Stimulated activated CD8-positive, alpha-beta memory T cell treated with anti-CD3 and anti-CD28 coated beads, Interleukin-12 subunit alpha, Interleukin-12 subunit beta, amount 100 ng/mL, for 24 hours (primary cell): Measurements from ENCODE around the gene ELL.

Experiments
- DNase-seq: peaks from one replicate; pipeline ENCODE4 v3.0.0-alpha.2; 2020; ENCODE audit errors: extremely low read depth

ELL gene

DNA sequence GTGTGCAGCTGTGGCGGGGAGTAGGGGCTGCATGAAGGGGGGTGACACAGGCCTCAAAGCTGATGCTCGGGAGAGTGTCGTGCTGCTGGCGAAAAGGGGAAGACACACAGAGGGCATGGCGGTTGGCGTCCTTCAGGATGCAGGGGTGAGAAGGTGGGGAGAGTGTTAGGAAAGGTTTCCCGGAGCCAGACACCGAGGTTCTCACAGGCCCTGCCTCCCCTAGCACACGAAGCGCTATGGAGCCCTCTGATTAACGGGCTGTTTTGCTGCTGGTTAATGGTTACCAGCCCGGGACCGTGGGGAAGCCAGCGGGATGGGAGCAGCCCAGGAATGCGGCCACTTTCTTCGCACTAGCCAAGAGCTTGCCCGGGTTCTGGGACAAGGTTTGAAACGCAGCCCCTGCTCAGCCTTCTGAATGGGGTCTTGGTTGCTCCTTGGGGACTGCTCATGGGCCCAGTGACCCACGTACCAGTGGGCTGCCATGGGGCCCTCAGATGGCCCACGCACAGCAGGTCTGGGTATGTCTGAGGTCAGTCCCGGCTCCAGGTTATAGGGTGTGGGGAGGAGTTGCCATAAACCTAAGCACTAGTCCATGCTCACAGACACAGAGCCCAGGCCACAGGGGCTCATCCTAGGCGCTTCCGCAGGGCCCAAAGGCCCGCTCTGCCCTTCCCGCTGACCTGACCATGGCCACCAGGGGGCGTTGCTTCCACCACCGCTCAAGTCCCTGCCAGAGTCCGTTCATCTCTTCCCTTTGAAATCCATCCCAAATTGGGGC lies 52.6 kb downstream of the ELL start:
- DNase-seq: no peak

DNA sequence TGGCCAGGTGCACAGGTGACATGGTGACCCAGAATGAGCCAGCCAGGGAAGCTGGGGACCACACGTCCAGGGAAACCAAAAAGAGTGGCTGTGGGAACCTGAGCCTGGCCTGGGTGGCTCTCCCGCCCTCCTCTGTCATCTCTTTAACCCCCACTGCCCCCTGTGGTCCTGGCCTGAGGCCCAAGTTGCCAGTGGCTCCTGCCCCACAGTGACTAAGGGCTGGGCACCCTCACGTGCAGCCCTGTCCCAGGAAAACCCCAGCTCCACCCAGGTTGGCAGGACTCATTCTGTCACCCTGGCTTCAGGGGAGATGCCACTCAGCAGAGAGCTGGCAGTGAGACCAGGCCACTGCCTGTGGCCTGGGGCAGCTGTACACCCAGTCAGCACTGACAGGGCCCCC lies 53.4 kb downstream of the ELL start:
- DNase-seq: no peak

DNA sequence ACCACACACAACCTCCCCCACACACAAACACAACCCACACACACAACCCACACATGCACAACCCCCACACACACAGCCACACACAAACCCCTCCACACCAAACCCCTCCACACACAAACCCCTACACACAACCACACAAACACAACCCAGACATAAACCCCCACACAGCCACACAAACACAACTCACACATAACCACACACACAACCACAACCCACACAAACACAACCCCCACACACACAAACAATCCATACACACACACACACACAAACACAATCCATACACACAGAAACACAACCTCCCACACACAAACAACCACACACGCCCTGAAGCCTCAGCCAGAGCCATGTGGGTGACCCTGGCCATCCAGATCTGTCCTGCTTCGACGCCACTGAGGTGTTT lies 53.9 kb downstream of the ELL start:
- DNase-seq: no peak

DNA sequence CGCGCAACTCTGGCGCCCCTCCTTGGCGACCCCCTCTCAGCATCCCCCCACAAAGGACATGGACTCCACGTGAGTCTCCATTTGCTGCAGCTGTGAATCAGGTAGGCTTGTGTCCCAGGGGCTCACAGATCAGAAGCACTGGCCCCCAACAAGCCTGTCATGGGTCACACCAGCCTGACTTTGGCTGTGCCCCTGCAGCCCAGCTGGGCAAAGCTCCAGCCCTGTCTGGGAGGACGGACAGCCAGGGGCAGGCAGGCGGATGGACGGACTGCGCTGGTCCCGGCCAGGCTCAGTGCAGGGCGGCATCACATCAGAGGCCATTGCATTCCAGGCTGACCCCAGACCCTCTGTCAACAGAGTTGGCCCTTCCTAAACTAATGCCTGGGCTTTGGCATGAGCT lies 55.5 kb downstream of the ELL start:
- DNase-seq: no peak

DNA sequence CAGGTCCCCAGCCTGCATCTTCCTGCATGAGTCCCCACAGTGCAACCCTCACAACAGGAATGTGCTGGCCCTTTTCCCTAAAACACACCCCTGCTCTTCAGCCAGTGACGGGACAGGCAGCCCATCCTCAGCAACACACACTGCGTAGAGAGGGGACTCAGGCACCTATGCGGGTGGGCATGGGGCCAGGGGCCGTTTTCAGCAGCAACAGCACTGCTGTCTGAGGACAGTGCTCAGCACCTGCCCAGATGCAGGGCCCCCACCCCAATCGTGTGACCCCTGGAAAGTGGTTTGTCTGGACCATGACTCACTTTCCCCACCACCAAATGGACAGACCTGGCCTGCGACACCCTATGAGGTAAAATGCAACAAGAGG lies 55.9 kb downstream of the ELL start:
- DNase-seq: no peak

DNA sequence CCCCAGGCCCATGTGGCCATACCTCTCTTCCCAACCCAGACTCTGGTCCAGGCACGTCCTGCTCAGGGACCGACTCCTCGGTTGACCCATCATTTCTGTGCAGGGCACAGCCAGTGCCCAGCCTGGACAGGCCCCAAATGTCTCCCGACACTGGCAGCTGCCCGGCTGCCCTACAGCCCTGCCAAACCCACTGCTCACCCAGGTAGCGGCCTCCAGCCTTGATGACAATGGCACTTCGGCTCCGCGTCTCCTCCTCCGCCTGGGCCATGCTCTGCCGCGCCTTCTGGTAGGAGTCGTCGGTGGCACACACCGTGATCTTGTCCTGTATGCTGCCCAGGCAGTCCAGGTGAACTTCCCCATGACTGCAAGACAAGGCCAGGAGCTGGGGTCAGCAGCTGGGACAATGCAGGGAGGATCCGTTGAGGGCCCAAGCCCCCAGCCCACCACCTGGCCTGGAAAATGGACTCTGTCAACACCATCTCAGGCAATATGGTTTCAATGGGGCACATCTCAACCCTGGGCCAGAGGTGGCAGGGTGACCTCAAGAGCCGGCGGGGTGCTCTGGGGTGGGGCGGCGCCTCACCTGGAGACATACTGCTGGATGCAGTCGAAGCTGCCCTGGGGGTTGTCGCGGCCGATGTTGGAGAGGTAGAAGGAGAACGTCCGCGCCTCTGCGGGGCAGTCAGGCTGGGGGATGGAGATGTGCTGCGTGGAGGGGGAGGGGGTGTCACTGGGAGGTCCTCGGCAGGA lies 56.5 kb downstream of the ELL start:
- DNase-seq: no peak

DNA sequence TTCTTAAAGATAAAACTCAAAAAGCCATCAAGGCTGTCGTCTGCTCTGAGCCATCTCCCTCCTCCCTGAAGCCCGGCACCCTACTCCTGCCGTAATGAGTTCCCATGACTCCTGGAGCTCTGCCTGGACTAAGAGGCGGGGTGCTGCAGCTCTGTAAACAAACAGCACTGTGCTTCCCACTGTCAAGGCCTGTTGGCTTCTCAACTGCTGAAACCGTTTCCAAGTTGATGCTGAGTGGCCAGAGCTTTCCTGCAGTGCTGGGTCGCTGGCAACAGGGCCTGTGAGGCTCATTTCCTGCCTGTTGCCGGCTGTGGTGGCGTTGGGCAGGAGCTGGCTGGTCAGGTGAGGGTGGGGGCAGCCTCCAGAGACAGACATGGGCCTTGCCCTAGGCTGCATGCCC lies 57.2 kb downstream of the ELL start:
- DNase-seq: no peak

DNA sequence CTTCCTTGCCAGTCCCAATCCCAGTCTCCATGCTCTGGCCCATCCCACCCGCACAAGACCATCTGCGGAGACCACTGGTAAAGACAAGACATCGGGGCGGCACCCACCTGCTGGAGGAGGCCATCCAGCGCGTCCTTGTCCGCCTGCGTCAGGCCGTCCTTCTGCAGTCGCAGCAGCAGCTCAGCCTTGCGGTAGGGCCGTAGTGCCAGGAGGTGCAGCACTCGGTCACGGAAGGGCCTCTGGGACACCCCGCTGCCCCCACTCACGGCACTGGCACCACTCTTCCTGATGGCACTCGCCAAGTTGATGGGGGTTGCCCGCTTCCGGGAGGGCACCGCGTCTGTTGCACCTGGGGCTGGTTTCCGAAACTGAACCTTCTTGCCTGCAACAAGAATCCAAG lies 60.4 kb downstream of the ELL start:
- DNase-seq: no peak

DNA sequence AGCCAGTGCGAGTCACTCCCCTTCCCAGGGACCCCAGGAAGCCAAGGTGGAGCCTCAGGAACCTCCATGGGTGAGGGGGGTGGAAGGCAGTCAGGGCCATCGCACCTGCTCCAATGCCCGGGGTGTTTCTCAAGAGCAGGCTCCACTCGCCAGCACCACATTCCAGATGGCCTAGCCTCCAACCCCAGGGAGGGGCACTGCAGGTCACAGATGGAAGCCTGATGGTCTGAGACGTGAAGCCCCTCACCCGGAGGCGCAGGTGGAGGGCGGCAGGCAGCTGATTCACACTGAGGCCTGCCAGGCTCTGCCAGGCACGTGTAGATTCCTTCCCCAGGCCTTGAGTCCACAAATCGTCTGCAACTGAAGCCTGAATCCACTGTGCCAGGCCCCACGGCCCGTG lies 61.0 kb downstream of the ELL start:
- no peak for DNase-seq

DNA sequence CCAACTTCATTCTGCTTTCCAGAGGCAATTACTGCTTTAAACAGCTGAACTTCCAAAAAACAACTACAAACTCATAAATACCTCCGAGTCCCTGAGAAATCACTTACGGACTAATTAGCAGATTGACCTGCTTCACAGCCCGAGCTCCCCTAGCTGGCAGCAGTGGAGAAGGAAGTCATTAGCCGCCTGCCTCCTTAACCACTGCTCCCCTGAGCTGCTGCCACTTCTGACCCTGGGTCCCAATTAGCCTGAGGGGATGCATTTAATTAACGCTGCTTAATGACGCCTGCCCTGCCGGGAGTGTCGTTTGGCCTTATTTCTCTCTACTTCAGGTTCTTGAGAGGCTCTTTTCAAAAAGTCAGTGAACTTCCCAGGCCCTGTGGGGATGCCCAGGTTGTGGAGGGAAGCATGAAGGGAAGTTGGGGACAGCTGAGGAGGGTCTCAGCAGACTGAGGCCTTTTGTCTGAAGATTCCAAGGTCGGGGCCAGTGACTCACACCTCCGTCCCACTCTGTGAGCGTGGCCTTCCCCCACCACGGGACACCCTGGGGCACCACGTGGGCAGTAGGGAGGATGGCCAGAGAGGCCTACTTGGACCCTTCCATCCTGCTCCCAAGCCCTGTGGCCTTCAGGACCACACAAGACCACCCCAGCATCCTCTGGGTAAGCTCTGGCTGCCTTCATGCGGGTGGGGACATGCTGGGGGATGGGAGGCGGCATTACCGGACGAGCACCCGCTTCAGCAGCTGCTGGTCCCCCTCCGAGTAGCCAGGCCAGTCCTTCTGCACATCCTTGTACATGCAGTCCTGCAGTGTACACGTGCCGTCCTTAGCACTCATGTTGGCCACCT lies 64.2 kb downstream of the ELL start:
- no peak for DNase-seq

DNA sequence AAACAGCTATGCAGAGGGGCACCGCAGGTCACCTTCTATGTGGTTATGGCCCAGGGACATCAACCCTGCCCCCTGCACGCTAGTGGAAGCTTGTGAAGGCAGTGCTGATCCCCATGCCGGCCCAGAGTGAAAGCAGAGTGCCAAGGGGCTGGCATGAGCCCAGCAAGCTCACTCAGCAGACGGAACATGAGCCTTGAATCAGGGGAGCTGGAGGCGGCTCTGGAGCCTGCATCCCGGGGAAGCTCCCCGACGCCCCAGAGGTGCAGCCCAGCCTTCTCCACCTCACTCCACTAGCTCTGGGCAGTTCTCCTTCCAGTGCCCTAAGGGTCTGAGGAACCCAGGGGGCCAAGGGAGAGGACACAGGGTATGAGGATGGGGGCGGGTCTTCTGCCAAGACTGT lies 64.9 kb downstream of the ELL start:
- no peak for DNase-seq

DNA sequence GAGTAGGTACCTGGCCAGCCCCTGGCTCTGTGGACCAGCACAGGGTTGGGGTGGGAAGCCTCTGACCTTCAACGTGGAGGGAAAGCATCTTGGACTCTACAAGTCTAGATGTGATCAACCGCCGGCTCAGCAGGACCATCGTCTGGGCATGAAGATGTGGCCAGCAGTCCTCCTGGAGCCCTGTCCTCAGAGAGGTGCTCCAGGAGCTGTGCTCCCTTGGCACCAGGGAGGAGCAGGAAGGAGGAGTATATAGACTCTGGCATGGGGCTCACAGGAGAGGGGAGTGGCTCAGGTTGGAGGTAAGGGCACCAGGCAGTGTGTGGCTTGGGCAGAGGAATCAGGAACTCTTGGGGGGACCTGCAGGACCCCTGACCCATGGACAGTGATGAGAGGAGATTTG lies 65.6 kb downstream of the ELL start:
- no peak for DNase-seq

DNA sequence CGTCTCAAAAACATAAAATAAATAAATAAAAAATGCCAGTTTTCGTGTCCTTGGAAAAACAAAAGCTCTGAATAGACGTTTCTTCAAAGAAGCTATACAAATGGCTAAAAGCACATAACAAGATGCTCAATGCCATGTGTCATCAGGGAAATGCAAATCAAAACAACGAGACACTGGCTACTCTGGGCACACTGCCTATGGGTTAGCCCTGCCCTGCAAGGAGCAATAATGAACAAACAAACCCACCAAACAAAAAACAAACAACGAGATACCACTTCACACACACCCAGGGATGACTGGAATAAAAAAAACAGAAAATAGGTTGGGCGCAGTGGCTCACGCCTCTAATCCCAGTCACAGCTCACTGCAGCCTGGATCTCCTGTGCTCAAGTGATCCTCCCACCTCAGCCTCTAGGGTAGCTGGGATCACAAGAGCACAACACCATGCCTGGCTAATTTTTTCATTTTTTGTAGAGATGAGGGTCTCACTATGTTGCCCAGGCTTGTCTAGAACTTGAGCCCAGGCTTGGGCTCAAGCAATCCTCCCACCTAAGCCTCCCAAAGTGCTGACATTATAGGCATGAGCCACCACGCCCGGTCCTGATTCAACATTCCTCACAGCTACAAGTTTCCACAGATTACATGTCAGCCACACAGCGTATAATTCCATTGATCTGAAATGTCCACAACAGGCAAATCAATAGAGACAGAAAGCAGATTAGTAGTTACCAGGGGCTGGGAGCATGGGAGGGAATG lies 68.4 kb downstream of the ELL start:
- no peak for DNase-seq

DNA sequence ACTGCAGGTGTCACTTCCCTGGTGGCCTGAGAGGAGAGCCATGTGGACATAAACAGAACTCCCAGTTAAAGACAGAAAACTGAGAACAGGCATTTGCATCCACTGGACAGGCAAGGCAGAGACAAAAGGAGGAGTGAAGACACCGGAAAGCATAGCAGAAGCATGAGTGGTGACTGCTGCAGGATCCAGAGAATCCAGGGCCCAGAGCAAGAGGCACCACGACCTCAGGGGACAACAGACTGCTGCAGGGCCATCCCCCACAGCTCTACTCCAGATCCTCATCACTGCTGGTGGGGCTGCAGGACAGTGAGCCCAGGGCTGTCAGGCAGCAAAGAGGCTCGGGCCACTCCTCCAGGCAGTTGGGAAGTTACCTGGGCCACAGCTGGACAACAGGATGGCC lies 69.5 kb downstream of the ELL start:
- DNase-seq: no peak

DNA sequence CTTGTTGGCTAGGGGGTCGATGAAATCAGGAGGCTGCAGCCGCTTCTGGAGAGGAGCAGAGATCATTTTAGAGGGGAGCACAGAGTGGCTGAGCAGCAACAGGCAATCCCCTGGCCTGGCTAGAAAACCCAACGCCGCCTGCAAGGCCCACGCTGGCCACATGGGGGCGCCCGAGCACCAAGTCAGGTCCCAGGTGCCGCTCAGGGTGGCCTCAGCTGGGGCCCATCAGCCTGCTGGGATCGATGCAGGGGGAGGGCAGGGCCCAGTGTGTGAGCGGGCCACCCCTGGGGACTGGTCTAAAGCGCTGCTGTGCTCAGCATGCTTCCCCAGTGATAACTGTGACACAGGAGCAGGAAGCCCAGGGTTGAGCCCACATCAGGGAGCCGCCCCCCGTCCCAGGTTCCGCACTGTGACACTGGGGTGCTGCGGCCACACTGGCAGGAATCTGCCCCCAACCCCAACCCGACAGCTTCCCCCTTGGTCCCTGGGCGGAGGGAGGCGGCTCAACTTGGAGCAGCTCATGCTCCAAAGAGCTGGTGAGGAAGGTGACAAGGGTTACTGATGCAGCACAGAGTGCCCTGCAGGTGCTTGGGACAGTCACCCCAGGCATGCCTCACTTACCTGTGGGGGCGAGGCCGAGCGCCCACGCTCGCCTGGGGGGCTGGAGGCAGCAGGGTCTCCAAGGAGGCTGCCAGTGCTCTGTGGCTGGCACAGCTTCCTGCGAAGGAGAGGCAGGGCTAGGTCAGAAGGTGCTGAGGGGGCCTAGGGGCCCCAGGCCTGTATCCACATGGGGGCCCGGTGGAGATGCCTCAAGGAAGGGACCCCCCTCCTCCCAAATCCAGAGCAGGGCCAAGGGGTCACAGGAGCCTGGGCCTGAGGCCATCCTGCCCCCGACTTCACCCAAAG lies 70.7 kb downstream of the ELL start:
- peak; percentile 63 for DNase-seq

DNA sequence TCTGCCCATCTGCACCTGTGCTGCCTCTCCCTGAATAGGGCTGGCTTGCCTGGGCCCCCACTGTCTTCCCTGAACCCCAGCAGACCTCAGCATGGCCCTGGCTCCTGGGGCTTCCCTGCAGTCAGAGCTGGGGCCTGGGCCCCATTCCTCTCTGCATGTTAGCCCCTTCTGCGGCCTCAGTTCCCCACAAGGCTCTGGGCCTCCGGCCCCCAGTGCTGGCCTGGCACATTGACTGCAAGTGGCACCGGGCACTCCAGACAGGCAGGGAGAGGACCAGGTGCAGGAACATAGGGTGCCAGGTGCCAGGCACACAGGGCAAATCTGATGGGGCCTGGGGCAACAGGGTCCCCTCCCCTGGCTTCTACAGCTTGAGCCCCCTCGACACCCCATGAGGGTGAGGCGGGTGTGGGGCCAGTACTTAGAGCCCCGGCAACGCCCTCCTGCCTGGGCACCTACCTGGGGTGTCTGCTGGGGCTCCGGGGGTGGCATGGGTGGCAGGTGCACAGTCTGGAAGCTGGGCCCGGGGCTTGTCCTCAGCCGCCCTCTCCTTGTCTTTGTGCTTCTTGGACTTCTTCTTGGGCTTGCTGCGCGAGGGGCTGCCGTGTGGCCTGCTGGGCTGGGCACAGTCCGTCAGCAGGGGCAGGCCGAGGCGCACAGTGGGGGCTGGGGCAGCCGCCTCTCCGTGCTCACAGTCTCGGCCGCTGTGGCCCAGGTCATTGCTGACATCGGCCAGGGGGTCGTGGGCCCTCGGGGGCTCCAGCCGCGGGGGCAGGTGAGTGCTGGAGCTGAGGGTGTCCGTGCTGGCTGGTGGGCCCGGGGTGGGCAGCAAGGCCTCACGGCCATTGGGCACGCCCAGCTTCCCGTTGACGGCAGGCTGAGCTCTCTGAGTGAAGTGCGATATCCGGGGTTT lies 71.6 kb downstream of the ELL start:
- no peak for DNase-seq

DNA sequence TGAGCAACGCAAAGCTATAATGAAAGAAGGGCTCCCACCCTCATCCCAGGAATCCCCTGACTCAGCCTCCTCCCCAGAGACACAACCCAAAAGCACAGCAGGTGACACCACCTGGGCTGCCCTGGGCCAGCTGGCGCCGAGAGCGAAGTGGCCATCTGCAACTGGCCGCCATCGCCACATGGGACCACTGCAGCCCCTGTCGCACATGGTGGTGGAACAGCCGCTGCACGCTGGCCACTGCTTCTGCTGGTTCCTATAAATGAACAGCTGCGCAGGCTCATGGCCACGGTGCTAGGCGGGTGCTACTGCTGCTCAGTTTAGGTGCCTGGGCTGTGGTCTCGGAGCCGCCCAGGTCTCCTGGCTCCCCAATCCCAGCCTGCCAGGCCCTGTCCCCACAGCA lies 72.3 kb downstream of the ELL start:
- DNase-seq: no peak

DNA sequence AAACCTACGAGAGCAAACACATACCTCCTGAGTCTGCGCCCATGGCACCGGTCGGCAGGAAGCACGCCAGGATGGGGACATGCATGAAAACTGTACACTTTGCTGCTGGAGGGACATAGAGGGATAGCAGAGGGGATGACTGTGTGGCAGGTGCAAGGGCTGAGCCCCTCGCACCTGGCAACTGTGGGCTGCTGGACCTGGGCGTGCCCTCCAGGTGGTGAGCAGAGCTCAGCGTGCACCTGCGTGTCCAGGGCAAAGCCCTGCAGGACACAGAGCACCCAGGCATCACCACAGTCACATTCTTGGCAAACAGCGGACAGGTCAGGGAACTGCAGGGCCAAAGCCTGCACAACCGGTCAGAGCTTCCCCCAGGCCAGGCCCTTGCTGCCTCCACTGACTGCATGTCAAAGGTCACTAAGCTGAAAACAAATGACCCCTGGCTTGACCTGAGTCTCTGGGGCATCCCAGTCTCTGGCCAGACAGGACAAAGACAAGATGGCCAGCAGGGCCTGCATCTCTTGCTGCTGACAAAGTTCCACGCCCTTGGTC lies 75.0 kb downstream of the ELL start:
- no peak for DNase-seq

DNA sequence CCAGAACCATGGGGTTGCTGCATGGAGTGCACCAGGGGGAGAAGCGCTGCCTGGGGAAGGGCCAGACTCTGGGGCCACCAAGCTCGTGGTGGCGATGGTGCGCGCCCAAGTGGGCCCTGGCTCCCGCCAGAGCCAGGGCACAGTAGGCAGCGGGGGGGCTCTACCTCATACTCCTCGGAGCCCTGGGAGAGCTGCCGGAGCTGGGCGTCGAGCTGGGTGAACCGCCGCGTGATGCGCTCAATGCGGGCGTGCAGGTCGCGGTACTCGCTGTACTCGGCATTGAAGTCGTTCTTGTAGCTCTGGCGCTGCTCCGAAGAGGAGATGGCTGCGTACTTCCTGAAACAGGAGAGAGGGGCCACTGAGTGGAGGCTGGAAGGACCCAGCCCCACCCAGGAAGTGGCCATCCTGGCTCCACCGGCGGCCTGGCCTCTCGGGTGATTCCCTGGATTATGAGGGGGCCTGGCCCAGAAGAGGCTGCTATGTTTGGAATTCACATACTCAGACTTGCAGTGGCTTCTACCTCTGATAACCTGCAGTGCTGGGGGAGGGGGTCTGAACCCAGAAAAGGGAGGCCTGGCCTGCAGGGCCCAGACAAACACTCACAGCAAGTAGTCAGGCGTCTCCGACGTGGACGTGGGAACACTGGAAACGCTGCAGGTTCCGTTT lies 75.6 kb downstream of the ELL start:
- no peak for DNase-seq
